GM21390 (cell line): Measurements from ENCODE around the gene SDCBP2.

Experiments used
- ATAC-seq: cut with Tn5 transposase; IDR thresholded peaks from one replicate; pipeline ENCODE4 v1.9.1; 2021; ENCODE audit not compliant: unreplicated experiment

The SDCBP2 gene

DNA sequence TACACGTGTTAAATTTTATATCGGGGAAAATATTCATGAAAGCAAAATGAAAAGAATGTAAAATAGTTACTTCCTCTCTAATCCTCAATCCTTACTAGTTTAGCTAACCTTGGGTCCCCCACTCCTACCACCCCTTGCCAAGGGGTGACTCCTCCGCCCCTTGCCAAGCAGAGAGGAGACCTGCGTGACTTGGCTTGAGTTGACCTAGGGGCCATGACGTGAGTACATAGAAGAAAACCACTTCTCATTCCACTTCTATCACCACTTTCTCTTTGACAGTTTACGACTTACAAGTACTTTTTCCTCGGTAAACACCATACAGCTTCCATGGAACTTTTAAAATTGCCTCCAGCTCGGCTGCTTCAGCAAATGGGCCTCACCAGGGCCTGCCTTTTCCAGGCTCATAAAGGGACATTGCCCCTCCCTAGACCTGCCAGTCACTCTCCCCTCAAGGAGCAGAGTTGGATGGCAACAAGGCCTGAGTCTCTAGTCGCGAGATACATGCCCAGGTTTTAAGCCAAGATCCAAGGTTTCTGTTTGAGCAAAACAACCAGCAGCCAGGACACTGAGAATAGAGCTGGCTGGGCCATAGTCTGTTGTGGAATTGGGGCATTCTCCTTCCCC is 29.9 kb downstream of the SDCBP2 start:
- ATAC-seq, result no peak

- ATAC-seq, result no peak
Measured at GRCh38 chr20:1298166-1298565, 30.8 kb downstream of the SDCBP2 start.

DNA sequence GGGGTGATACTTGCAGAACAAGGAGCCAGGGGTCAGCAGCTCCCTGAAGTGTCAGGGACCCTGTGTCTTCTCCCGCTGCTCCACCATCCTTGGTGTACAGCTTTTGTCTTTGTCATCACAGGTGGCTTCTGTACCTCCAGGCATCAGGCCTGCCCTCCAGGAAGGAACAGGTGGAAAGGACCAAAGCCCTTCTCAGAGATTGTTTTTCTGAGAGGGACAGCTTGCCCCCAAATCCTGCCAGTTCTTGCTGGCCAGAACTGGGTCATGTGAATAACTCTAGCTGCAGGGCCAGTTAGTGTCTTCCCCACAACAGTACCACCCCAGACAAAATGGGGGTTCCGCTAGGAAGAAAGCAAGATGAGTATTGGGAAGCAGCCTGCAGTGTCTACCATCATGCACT is 31.5 kb downstream of the SDCBP2 start:
- no peak for ATAC-seq

GRCh38 chr20:1296922-1297321 is 32.0 kb downstream of the SDCBP2 start:
- no peak for ATAC-seq

DNA sequence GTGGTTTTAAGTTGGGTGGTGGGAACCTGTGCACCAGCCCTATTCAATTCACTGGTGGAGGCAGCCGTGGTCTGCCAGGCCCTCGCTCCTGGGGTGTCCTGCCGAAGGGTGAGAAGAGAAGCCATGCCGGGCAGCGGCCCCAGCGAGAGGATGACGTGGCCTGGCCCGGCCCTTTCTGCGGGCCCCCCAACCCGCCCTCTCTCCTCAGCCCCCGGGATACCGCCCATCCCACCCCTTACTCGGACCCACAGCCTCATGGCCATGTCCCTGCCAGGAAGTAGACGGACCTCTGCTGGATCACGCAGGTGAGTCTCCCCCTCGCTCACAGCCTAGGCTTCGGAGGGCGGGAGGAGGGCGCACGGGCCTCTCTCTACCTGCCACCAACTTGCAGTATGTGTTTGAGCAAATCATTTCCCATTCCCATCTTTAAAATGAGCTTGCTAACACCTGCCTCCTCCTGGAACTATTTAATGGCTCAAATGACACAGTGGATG is 32.8 kb downstream of the SDCBP2 start:
- no peak for ATAC-seq

DNA sequence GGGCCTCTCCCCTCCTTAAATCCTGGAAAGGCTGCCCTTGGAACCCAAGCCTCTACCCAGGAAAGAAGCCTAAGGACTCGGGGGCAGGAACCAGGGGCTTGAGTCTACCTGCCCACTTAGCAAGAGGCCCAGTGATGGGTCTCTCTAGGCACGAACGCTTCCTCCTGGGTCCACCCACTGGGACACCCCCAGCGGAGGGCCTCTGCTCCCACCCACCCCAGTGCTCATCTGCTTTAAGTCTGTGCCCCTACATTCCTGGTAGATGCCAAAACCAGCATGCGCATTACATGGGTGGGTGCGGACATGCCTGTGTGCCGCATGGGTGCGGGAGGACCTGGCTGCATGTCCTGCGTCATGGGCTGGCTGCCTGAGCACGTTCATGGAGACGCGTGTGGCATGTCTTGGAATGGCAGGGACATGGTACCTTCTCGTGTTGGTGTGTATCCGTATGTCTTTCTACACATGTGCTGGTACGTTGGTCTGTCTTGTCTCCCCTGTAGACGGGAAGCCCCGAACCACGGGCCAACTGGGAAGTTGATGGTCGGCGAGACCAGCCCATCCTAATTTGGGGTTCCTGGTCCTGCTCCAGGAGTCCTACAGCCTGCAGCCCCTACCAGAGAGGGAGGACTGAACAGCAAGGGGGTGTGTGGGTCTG is 33.5 kb downstream of the SDCBP2 start:
- ATAC-seq, result no peak

- ATAC-seq, result no peak
Measured at GRCh38 chr20:1294497-1294896, 34.4 kb downstream of the SDCBP2 start.

GRCh38 chr20:1293641-1294379 is 35.1 kb downstream of the SDCBP2 start:
- no peak for ATAC-seq

DNA sequence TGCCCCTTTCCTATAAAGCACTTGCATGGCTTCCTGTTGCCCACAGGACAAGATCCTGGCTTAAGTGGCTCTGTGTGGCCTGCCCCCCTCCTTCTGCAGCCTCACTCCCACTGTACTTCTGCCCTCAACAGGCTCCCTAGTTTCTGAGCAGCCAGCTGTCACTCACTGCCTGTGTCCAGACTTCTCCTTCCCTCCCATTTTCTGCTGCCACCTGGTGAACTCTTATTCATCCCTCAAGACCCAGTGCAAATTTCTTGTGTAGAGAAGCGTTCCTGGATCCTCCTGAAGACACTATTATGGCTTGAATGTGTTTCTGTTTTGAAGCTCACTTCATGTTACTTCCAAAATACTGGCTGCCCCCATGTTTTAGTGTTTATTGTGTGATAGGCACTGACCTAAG is 36.3 kb downstream of the SDCBP2 start:
- ATAC-seq, result no peak

DNA sequence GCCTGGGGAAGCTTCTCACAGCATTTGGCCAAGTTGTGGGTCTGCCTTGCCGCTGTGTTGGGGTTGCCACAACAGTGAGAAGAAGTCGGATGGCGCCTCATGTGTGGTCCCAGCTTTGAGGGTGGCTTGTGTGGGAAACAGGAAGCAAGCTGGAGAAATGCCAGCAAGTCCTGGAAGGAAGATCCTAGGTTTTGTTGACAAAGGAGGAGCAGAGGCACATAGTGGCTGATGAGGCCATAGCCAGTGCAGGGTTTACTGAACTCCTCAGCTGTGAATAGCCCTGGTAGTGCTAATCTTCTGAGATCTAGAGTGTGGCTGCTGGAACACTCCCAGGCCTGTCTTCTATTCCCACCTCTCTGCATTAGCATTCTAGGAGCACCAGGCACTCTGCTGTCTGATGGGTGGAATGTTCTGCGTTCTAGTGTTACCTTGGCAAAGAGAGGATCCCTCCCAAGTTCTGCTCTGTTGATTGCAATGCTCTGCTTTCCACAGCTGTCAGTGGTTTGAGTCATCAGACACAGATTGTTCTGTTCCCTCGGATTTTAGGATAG is 37.7 kb downstream of the SDCBP2 start:
- no peak for ATAC-seq

- no peak for ATAC-seq
Measured at GRCh38 chr20:1287787-1288569, 41.0 kb downstream of the SDCBP2 start.

DNA sequence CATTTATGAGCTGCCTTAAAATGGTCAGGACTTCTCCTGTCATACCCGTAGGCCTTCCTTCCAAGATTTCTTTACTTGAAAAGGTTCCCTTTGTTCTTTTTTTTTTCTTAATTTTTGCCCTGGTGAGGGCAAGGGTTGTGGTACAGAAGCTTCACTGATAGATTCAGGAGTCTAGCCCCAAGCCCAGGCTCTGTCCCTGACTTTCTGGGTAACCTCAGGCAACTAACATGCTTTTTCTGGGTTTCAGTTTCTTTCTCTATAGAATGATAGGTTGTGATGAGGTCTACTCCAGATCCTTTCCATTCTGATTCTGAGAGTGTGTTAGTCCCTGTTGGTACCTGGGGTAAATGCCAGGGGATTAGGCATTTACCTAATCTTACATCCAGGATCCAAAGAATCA is 41.6 kb downstream of the SDCBP2 start:
- ATAC-seq, result no peak

GRCh38 chr20:1286267-1287024 is 42.5 kb downstream of the SDCBP2 start:
- no peak for ATAC-seq

DNA sequence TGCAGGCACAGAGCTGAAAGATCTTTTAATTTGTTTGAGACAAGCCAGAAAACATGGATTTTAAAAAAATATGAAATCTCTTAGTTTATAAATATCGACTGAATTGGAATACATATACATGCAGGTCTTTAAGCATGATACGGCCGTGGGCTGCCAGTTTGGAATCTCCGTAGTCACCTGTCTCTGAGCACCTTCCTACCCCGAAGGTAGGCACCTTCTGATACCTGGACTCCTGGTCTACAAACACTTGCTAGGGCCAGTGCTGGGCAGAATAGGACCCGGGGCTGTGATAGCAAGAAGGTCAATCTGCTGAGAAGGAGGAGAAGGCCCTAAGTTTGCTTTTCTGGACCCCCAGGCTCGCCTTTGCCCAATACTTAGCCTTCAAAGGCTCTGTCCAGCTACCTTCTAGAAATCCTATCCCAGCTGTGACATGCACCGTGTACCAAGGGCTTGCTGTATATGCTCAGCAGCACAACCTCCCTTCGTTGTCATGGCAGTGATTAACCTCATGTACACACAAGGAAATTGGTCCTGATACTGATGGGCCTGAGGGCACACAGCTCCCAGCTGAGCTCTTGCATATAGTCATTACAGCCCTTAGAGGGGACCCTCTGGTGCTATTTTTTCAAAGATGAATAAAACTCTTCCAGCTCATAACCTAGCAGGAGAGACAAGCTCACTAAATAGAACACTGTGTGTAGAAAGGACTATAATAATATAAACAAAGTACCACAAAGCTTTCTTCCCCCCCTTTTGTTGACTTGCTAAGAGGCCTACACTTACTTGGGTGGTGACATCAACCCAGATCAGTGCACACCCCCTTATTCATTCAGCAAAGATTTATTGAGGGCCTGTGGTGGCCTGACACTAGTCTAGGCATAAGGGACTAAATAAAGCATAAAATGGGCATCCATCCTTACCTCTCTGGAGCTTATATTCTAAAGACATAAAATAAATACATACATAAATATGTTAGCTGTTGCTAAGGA is 45.1 kb downstream of the SDCBP2 start:
- no peak for ATAC-seq

DNA sequence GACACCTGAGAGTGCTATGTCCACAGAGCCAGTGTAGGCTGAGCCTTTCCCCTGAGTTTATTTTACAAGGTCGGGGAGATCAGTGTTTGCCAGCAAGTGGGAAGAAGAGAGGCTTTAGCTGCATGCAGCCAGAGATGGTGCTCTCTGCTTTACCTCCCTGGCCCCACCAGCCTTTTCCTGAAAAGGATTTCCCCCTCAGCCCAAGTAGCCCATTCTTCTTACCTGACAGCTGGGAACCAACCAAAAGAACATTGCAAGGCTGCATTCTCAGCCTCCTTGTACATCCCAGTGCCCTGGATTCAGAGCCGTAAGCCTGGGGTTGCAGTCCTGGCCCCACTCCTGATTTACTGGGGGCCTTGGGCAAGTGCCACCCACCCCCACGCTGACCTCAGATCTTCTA is 46.0 kb downstream of the SDCBP2 start:
- no peak for ATAC-seq

GRCh38 chr20:1281279-1282057 is 47.5 kb downstream of the SDCBP2 start:
- no peak for ATAC-seq

GRCh38 chr20:1280195-1281102 is 48.5 kb downstream of the SDCBP2 start:
- ATAC-seq, result no peak
